HepG2 (cell line): ENCODE data around the gene FKBP10. TPM values are rescaled to one million over a fixed set of nuclear protein-coding genes. Genes with fewer than 3 reads are reported as not detected.
A peak's percentile ranks its signal among the peaks of the same experiment; 100 is the strongest.

ENCODE experiments used
- AFF4 ChIP-seq: sonication (generic); formaldehyde crosslinking; IDR thresholded peaks from 2 replicates; pipeline ENCODE4 v1.4.0; 2020; ENCODE audit warnings: missing genetic modification reagents
- DBP ChIP-seq: sonication (generic); formaldehyde crosslinking; IDR thresholded peaks from 2 replicates; pipeline ENCODE4 v1.4.0; 2020; ENCODE audit warnings: missing genetic modification reagents; ENCODE audit errors: not compliant biosample characterization
- RNF2 ChIP-seq: fragments of 450-650 bp; conservative IDR thresholded peaks from 2 replicates; pipeline ENCODE4 v1.6.1; 2016; ENCODE audit warnings: low read depth
- RNF219 ChIP-seq: sonication (generic); formaldehyde crosslinking; IDR thresholded peaks from 2 replicates; pipeline ENCODE4 v1.5.0; 2020; ENCODE audit warnings: mild to moderate bottlenecking, missing genetic modification reagents
- TARDBP ChIP-seq: sonication (generic); formaldehyde crosslinking; IDR thresholded peaks from 2 replicates; pipeline ENCODE4 v1.8.0; 2022; ENCODE audit warnings: mild to moderate bottlenecking, missing genetic modification reagents
- ZBTB25 ChIP-seq: IDR thresholded peaks from 2 replicates; pipeline ENCODE4 v1.6.1; 2018; ENCODE audit warnings: missing genetic modification reagents
- ZFP91 ChIP-seq: sonication (generic); formaldehyde crosslinking; IDR thresholded peaks from 2 replicates; pipeline ENCODE4 v1.9.0; 2022; ENCODE audit warnings: missing genetic modification reagents, mild to moderate bottlenecking, borderline replicate concordance
- ZFYVE20 ChIP-seq: sonication (generic); formaldehyde crosslinking; IDR thresholded peaks from 2 replicates; pipeline ENCODE4 v1.8.0; 2023; ENCODE audit warnings: low read depth, mild to moderate bottlenecking, moderate library complexity, missing genetic modification reagents, borderline replicate concordance
- ZNF17 ChIP-seq: sonication (generic); formaldehyde crosslinking; IDR thresholded peaks from 2 replicates; pipeline ENCODE4 v1.5.0; 2020; ENCODE audit warnings: mild to moderate bottlenecking, missing genetic modification reagents
- ZNF564 ChIP-seq: sonication (generic); formaldehyde crosslinking; IDR thresholded peaks from 2 replicates; pipeline ENCODE4 v1.8.1; 2023; ENCODE audit warnings: mild to moderate bottlenecking, missing genetic modification reagents
- ZNF589 ChIP-seq: sonication (generic); formaldehyde crosslinking; conservative IDR thresholded peaks from 2 replicates; pipeline ENCODE4 v1.8.0; 2022; ENCODE audit warnings: mild to moderate bottlenecking, moderate library complexity, missing genetic modification reagents
- ZNF782 ChIP-seq: sonication (generic); formaldehyde crosslinking; IDR thresholded peaks from 2 replicates; pipeline ENCODE4 v1.4.0; 2020; ENCODE audit warnings: missing genetic modification reagents, mild to moderate bottlenecking, borderline replicate concordance
- ZNF816 ChIP-seq: sonication (generic); formaldehyde crosslinking; IDR thresholded peaks from 2 replicates; pipeline ENCODE4 v1.8.0; 2022; ENCODE audit warnings: missing genetic modification reagents, mild to moderate bottlenecking, borderline replicate concordance
- ZXDC ChIP-seq: sonication (generic); formaldehyde crosslinking; IDR thresholded peaks from 2 replicates; pipeline ENCODE4 v1.5.0; 2020; ENCODE audit warnings: mild to moderate bottlenecking, missing genetic modification reagents
- polyA plus RNA-seq, 8 experiments: library from polyadenylated mRNA; depleted of rRNA in 3 of 8; stranded (reverse) in 7 of 8; unstranded in 1 of 8; fragments of >200 nt; fragmentation: Illumina TruSeq in 4 of 8; extraction: Trizol in 4 of 8; gene quantifications; 2 replicates each; pipeline versions ENCODE4 v1.2.1 to v1.2.3, GENCODE V29; 2011 to 2016; ENCODE audit warnings: low read depth in 4 of 8, missing spikeins in 1 of 8, mixed read lengths in 1 of 8; ENCODE audit not compliant: insufficient read depth in 1 of 8
- total RNA-seq, 5 experiments: library from RNA; depleted of rRNA; stranded (reverse); fragments of >200 nt; fragmentation: Illumina TruSeq; extraction: Trizol; gene quantifications; 2 replicates each; pipeline ENCODE4 v1.2.3, GENCODE V29; 2016; ENCODE audit warnings: low read depth in 1 of 5

FKBP10 gene
- total and polyA plus RNA-seq, 2 of the 13 experiments (the other 11 are each of a cell fraction or from before 2014, with no cell fraction given), result 149 to 573 TPM

- no peak for TF ChIP-seq AFF4 (CRISPR knock-in tag)
- TF ChIP-seq ZNF816 (CRISPR knock-in tag), result no peak
- TF ChIP-seq ZNF589 (CRISPR knock-in tag), result 0 out of 2 replicates have a peak, but pooled peaks have one; percentile 86
- TF ChIP-seq RNF2, result 0 out of 2 replicates have a peak, but pooled peaks have one; percentile 14
- peak; percentile 51; the same call in 1 of the 2 replicates for TF ChIP-seq RNF219 (CRISPR knock-in tag)
- no peak for TF ChIP-seq DBP (CRISPR knock-in tag)
- no peak for TF ChIP-seq ZNF782 (CRISPR knock-in tag)
- peak; percentile 100 for TF ChIP-seq ZNF564 (CRISPR knock-in tag)
- no peak for TF ChIP-seq ZXDC (CRISPR knock-in tag)
- no peak for TF ChIP-seq ZFYVE20
- TF ChIP-seq ZBTB25 (CRISPR knock-in tag), result peak; percentile 31; the same call in 1 of the 2 replicates
- no peak for TF ChIP-seq ZNF17 (CRISPR knock-in tag)
- peak; percentile 84; the same call in 1 of the 2 replicates for TF ChIP-seq ZFP91 (CRISPR knock-in tag)
- no peak for TF ChIP-seq TARDBP (CRISPR knock-in tag)
Measured at GRCh38 chr17:41810659-41811548, 1.9 kb upstream of the FKBP10 start (continued).
